A549 treated with AZD9567 at 1 μM for 4 hours (cell line): ENCODE data around the gene FITM1. TPM values are rescaled to one million over a fixed set of nuclear protein-coding genes. Genes with fewer than 3 reads are reported as not detected.

Experiments used
- total RNA-seq: library from RNA; stranded (reverse); fragments of 200-300 nt; extraction: Qiagen RNA extraction; gene quantifications from 5 replicates; pipeline ENCODE4 v1.2.3, GENCODE V29; 2022; ENCODE audit not compliant: insufficient read depth

The FITM1 gene
- 0.09 to 0.11 TPM in 2 of 5 replicates, not detected in the others for total RNA-seq

GRCh38 chr14:24130380-24130716 is at the start of gene FITM1:
FITM1 (plus strand) TSS chr14:24130659; CDS start chr14:24131564, 905 bp downstream.

GRCh38 chr14:24093901-24094840 is 36.3 kb upstream of the FITM1 start, which contains the start of gene PCK2:
PCK2 (plus strand) TSS chr14:24094311; CDS start chr14:24094406, 95 bp downstream.

GRCh38 chr14:24114532-24115421 is 15.7 kb upstream of the FITM1 start, which contains the start of the genes DCAF11 and NRL:
DCAF11 (plus strand) TSS chr14:24114777; CDS start chr14:24115595, 818 bp downstream.
NRL (minus strand) TSS chr14:24114949; CDS start chr14:24082848, 32,101 bp downstream.

GRCh38 chr14:24135834-24136683 is 5.6 kb downstream of the FITM1 start, which contains the start of gene PSME1:
PSME1 (plus strand) TSS chr14:24136194; CDS start chr14:24136263, 69 bp downstream.

GRCh38 chr14:24141097-24141880 is 10.8 kb downstream of the FITM1 start, which contains the start of gene EMC9:
EMC9 (minus strand) TSS chr14:24141591; CDS start chr14:24141304, 287 bp downstream.

GRCh38 chr14:24146453-24146977 is 16.1 kb downstream of the FITM1 start, which contains the start of gene PSME2:
PSME2 (minus strand) TSS chr14:24146610; CDS start chr14:24146581, 29 bp downstream.

GRCh38 chr14:24146978-24147760 is 16.7 kb downstream of the FITM1 start, which contains the start of gene RNF31:
RNF31 (plus strand) TSS chr14:24147498; CDS start chr14:24147699, 201 bp downstream.

GRCh38 chr14:24160850-24161804 is 30.7 kb downstream of the FITM1 start, which contains the start of gene IRF9:
IRF9 (plus strand) TSS chr14:24161265; CDS start chr14:24162145, 880 bp downstream.

GRCh38 chr14:24171422-24172260 is 41.2 kb downstream of the FITM1 start, which contains the start of gene REC8:
REC8 (plus strand) TSS chr14:24172080; CDS start chr14:24172553, 473 bp downstream.

Other genes starting within 250 kb of the FITM1 start
- gene DHRS4, start 176.9 kb upstream of the FITM1 start, total RNA-seq: 43.0 to 65.3 TPM (median 47.9 TPM) in 5 replicates
- 22.9 to 34.9 TPM (median 30.9 TPM) in 5 replicates for gene DHRS4L2, start 141.7 kb upstream of the FITM1 start, total RNA-seq
- gene CARMIL3, start 78.7 kb upstream of the FITM1 start, total RNA-seq: 0.47 to 0.84 TPM (median 0.64 TPM) in 4 of 5 replicates, not detected in the other
- 0.03 to 0.11 TPM (median 0.05 TPM) in 3 of 5 replicates, not detected in the others for gene CPNE6, start 59.1 kb upstream of the FITM1 start, total RNA-seq
- 18.9 to 22.7 TPM (median 21.0 TPM) in 5 replicates for gene PCK2, start 36.3 kb upstream of the FITM1 start, total RNA-seq
- 19.7 to 29.9 TPM (median 20.1 TPM) in 5 replicates for gene DCAF11, start 15.9 kb upstream of the FITM1 start, total RNA-seq
- gene NRL, start 15.7 kb upstream of the FITM1 start, total RNA-seq: 0.77 to 1.0 TPM (median 0.88 TPM) in 4 of 5 replicates, not detected in the other
- gene PSME1, start 5.5 kb downstream of the FITM1 start, total RNA-seq: 157 to 178 TPM (median 167 TPM) in 5 replicates
- gene EMC9, start 10.9 kb downstream of the FITM1 start, total RNA-seq: 47.3 to 67.1 TPM (median 62.0 TPM) in 5 replicates
- 132 to 193 TPM (median 160 TPM) in 5 replicates for gene PSME2, start 16.0 kb downstream of the FITM1 start, total RNA-seq
- 27.3 to 37.8 TPM (median 34.3 TPM) in 5 replicates for gene RNF31, start 16.8 kb downstream of the FITM1 start, total RNA-seq
- gene IRF9, start 30.6 kb downstream of the FITM1 start, total RNA-seq: 9.1 to 15.9 TPM (median 13.6 TPM) in 5 replicates
- gene REC8, start 41.4 kb downstream of the FITM1 start, total RNA-seq: 3.3 to 6.0 TPM (median 4.0 TPM) in 5 replicates
- 73.9 to 90.6 TPM (median 84.9 TPM) in 5 replicates for gene IPO4, start 58.2 kb downstream of the FITM1 start, total RNA-seq
- 56.1 to 71.9 TPM (median 59.3 TPM) in 5 replicates for gene TM9SF1, start 64.8 kb downstream of the FITM1 start, total RNA-seq
- not detected in 5 replicates for gene TSSK4, start 75.0 kb downstream of the FITM1 start, total RNA-seq
- gene CHMP4A, start 82.8 kb downstream of the FITM1 start, total RNA-seq: 77.6 to 89.1 TPM (median 81.5 TPM) in 5 replicates
- gene MDP1, start 85.4 kb downstream of the FITM1 start, total RNA-seq: 20.7 to 31.9 TPM (median 29.7 TPM) in 5 replicates
- 348 to 468 TPM (median 465 TPM) in 5 replicates for gene NEDD8, start 101.7 kb downstream of the FITM1 start, total RNA-seq
- gene GMPR2, start 102.3 kb downstream of the FITM1 start, total RNA-seq: 53.0 to 75.8 TPM (median 56.4 TPM) in 5 replicates
- 32.1 to 39.8 TPM (median 39.2 TPM) in 5 replicates for gene TINF2, start 112.0 kb downstream of the FITM1 start, total RNA-seq
- gene TGM1, start 132.5 kb downstream of the FITM1 start, total RNA-seq: 0.66 to 1.5 TPM (median 1.0 TPM) in 4 of 5 replicates, not detected in the other
- 15.3 to 23.4 TPM (median 16.9 TPM) in 5 replicates for gene RABGGTA, start 140.9 kb downstream of the FITM1 start, total RNA-seq
- 9.7 to 13.7 TPM (median 12.1 TPM) in 5 replicates for gene DHRS1, start 169.1 kb downstream of the FITM1 start, total RNA-seq
- gene NOP9, start 169.2 kb downstream of the FITM1 start, total RNA-seq: 14.4 to 18.4 TPM (median 16.9 TPM) in 5 replicates
- 0.09 to 0.51 TPM (median 0.32 TPM) in 4 of 5 replicates, not detected in the other for gene CIDEB, start 177.3 kb downstream of the FITM1 start, total RNA-seq
- gene LTB4R2, start 179.5 kb downstream of the FITM1 start, total RNA-seq: 5.2 to 8.2 TPM (median 6.0 TPM) in 4 of 5 replicates, not detected in the other
- 5.7 to 9.1 TPM (median 7.6 TPM) in 5 replicates for gene LTB4R, start 180.8 kb downstream of the FITM1 start, total RNA-seq
- gene ADCY4, start 204.4 kb downstream of the FITM1 start, total RNA-seq: not detected in 5 replicates
- gene RIPK3, start 209.3 kb downstream of the FITM1 start, total RNA-seq: not detected in 5 replicates
- gene NFATC4, start 237.5 kb downstream of the FITM1 start, total RNA-seq: 0.05 to 0.45 TPM (median 0.20 TPM) in 4 of 5 replicates, not detected in the other